ENCODE measurements around the gene KCNG3.

Gene KCNG3

GRCh38 chr2:42421157-42421485 lies 72.7 kb downstream of the KCNG3 start:
- no peak overlapping the region for H3K4me3 ChIP-seq (ENCODE audit: low read depth, low read length)
- TF ChIP-seq, protein P1, sequence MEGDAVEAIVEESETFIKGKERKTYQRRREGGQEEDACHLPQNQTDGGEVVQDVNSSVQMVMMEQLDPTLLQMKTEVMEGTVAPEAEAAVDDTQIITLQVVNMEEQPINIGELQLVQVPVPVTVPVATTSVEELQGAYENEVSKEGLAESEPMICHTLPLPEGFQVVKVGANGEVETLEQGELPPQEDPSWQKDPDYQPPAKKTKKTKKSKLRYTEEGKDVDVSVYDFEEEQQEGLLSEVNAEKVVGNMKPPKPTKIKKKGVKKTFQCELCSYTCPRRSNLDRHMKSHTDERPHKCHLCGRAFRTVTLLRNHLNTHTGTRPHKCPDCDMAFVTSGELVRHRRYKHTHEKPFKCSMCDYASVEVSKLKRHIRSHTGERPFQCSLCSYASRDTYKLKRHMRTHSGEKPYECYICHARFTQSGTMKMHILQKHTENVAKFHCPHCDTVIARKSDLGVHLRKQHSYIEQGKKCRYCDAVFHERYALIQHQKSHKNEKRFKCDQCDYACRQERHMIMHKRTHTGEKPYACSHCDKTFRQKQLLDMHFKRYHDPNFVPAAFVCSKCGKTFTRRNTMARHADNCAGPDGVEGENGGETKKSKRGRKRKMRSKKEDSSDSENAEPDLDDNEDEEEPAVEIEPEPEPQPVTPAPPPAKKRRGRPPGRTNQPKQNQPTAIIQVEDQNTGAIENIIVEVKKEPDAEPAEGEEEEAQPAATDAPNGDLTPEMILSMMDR (IDR thresholded peaks at IDR 0.05; ENCODE audit: borderline replicate concordance, insufficient read depth, low read depth, low read length), result no peak

DNA sequence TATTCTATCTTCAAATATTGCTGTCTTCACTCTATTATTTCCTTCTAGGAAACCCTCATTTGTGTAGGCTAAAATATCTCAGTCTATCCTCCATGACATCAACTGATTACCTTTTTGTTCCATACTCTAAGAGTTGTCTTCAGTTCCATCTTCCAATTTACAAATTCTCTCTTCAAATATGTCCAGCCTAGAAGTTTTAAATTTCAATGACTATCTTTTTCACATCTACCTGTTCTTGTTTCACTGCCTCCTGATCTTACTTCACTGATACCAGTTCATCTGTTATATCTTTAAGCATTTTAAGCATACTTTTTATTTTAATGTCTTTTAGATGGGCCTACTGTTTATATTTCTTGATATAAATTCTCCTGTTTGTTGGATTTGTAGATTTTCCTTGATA lies 79.1 kb downstream of the KCNG3 start:
- TF ChIP-seq, protein P1 (IDR thresholded peaks at IDR 0.05; ENCODE audit: borderline replicate concordance, insufficient read depth, low read depth, low read length), result no peak
- H3K4me3 ChIP-seq (ENCODE audit: low read depth, low read length), result no peak overlapping the region

DNA sequence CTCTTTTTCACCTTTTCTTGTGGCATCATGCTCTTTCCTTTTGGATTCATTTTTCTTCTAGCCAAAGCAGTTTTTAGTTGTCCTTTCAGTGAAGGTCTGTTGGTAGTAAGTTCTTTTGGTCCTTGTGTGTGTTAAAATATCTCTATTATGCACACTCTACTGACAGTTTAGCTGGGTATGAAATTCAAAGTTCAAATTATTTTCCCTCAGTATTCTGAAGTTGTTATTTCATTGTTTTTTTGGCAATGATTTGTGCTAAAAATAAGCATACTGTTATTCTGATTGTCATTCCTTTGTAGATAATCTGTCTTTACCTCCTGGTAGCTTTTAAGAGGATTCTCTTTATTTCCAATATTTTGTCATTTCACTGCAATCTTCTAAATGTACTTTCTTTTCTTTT lies 79.6 kb downstream of the KCNG3 start:
- H3K4me3 ChIP-seq (ENCODE audit: low read depth, low read length), result no peak overlapping the region
- TF ChIP-seq, protein P1 (IDR thresholded peaks at IDR 0.05; ENCODE audit: borderline replicate concordance, insufficient read depth, low read depth, low read length), result no peak

GRCh38 chr2:42410742-42411514 lies 82.9 kb downstream of the KCNG3 start:
- TF ChIP-seq, protein P1 (IDR thresholded peaks at IDR 0.05; ENCODE audit: borderline replicate concordance, insufficient read depth, low read depth, low read length), result no peak
- H3K4me3 ChIP-seq (ENCODE audit: low read depth, low read length), result no peak overlapping the region

GRCh38 chr2:42408009-42408408 lies 85.8 kb downstream of the KCNG3 start:
- H3K4me3 ChIP-seq (ENCODE audit: low read depth, low read length), result no peak overlapping the region
- TF ChIP-seq, protein P1 (IDR thresholded peaks at IDR 0.05; ENCODE audit: borderline replicate concordance, insufficient read depth, low read depth, low read length), result no peak

GRCh38 chr2:42407476-42407875 lies 86.3 kb downstream of the KCNG3 start:
- TF ChIP-seq, protein P1 (IDR thresholded peaks at IDR 0.05; ENCODE audit: borderline replicate concordance, insufficient read depth, low read depth, low read length), result no peak
- no peak overlapping the region for H3K4me3 ChIP-seq (ENCODE audit: low read depth, low read length)

DNA sequence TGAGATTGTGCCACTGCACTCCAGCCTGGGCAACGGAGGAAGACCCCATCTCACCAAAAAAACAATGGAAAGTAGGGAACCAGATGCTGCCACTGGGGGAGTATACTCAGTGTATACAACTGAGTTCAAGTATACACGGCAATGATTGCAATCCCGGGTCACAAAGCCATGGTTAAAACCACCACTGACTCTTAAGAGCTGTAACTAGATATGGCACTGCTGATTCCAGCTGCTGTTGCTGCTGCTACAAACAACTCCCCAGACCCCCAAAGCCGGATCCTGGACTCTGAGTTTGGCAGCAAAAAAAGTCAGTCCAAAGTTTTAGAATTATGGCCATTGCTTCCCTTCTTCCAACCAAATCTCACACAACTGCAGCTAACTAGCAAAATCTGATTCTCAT lies 89.1 kb downstream of the KCNG3 start:
- TF ChIP-seq, protein P1 (IDR thresholded peaks at IDR 0.05; ENCODE audit: borderline replicate concordance, insufficient read depth, low read depth, low read length), result no peak
- H3K4me3 ChIP-seq (ENCODE audit: low read depth, low read length), result no peak overlapping the region
